GM21367 (cell line): Measurements from ENCODE around the gene TBC1D22A.

Experiments
- ATAC-seq: cut with Tn5 transposase; IDR thresholded peaks from one replicate; pipeline ENCODE4 v1.9.1; 2021; ENCODE audit not compliant: unreplicated experiment

The TBC1D22A gene

DNA sequence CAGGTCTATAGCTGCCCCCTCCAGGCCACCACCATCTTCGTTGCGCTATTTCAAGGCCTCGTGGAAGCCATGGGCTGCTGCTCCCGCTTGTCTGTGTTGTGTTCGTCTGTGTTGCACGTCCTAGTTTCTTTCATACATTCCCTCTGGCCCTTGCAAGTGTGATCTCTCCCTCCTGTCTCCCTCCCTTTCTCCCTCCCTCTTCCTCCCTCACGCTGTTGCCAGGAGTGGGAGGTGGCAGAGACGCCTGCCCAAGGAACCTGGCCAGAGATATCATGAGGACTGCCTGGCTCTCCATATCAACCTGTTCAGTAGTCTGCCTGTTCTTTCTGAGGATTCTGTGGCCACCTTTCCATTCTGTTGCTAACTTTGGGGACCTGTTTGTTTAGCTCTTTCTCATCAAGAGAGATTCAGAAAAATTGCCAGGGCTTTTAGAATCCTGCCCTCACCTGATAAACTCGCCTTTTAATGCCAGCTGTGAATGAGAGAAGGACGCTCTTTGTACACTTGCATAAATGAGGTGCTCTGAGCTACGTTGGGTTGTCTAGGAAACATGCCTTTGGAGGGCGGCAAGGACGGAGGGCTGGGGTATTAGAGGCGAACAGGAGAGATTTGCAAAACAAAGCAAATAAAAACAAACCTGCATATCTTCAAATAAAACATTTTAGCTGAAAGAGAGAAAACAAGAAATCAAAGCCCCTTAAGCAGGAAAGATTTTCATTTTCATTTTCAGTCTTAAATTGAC is 185.2 kb downstream of the TBC1D22A start:
- no peak for ATAC-seq

DNA sequence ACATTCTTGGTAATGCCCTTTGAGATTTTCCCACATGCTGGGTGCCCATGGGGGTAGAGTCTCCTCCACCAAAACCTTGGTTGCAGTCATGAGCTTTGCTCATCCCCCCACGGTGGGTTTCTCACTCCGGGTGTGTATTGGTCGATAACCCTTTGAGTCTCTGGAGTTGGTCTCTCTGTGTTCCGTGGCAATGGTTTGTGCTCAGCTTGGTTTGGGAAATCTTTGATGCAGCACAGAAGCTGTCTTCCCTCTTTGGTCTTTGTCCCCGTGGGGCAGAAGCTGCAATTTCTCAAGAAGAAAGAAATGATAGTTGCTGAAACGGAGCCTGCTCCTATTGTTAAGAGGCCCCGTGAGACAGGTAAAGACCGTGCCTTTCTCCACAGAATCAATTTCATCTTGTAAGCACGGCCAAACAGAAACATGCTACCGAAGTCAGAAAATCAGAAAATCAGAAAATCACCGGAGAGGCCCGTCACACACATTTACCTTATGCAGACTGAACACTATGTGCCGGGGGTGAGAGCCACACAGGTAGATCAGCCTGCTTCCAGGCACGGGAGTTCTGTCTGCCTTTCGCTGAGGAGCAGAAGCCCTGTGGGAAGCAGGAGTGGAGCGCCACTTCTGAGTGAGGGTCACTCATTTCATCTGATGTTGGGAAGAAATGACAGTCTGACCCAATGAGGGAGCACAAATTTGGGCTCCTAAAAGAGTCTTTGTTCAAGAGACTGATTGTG is 186.1 kb downstream of the TBC1D22A start:
- no peak for ATAC-seq

DNA sequence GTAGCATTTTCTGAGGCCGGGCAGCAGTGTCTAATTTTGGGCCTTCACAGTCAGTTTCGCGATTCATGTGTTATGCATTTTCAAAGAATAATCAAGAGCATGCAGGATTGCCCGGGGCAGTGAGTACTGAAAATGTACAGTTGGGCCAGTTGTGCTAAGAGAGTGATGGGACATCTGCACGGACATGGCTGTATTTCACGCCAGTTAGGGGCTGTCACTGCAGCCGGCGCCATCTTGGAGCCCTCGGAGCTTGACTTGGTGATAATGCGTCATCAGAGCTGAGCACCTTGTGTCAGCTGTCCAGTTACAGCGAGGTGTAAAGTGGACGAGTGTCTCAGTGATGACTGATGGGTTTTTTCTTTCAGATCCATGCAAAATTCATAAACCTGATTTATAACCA is 188.9 kb downstream of the TBC1D22A start:
- no peak for ATAC-seq

DNA sequence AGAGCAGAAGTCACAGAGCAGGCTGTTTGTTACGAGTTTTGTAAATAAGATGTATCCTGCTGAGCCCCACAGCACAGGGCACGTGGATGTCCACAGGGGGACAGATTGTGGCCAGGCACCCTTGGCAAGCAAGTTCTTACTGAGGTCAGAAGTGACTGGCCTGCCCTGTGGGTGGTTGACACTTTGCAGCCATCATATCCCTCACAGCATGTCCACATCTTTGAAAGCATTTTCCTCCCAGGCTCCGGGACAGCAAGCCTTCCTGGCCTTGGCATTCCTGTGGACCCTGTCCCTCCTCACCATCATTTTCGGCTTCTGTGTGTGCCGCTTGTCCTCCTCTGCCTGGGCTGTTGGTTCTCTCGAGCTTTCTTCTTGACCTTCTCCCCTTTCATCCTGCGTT is 189.5 kb downstream of the TBC1D22A start:
- ATAC-seq, result no peak

DNA sequence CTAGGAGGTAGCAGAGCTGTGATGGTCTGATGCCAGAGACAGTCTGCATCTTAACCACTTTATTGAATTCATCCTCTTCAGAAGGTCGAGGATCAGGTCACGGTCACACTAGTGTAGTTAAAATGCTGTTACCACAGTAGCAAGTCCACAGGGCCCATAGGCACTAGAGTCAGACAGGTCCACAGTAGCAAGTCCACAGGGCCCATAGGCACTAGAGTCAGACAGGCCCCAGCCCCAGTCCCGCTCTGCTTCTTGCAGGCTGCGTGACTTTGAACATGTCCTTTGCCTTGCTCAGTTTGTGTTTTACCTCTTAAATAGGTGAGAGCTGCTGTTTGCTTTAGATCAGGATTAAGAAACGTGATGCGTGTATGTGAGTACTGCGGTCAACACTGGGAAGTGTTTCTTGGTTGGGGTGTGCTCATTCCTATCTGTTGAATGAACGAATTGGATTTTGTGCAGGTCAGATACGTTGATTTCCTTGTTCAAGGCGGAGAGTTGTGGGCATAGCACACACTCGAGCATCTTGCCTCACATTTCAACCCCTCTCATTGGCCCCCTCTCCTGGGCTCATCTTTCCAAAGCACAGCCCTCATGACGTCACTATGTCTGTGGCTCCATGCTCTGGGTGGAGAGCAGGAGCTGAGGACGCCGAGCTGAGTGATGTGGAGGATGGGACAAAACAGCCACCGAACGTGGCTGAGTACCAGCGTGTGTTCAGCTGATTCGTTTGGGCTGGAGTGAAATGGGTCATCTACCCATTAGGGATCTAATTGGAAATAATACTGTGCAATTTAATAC is 191.7 kb downstream of the TBC1D22A start:
- no peak for ATAC-seq

DNA sequence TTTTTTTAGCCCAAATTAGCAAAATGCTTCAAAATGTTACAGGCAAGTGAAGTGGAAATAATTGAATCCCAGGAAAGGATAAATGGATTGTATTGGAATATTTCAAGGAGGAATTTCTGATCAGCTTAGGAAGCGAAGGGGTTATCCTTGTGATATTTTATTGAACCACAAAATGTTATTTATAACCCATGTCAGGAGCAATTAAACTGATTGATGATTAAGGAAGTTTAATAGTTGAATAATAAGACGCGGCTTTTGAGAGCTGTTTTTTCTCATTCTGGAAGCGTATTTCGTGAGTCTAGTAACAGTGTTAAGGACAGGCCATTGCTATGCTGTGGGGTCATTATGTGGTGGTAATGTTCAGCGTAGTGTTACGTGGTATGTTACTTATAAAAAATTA is 192.3 kb downstream of the TBC1D22A start:
- no peak for ATAC-seq

DNA sequence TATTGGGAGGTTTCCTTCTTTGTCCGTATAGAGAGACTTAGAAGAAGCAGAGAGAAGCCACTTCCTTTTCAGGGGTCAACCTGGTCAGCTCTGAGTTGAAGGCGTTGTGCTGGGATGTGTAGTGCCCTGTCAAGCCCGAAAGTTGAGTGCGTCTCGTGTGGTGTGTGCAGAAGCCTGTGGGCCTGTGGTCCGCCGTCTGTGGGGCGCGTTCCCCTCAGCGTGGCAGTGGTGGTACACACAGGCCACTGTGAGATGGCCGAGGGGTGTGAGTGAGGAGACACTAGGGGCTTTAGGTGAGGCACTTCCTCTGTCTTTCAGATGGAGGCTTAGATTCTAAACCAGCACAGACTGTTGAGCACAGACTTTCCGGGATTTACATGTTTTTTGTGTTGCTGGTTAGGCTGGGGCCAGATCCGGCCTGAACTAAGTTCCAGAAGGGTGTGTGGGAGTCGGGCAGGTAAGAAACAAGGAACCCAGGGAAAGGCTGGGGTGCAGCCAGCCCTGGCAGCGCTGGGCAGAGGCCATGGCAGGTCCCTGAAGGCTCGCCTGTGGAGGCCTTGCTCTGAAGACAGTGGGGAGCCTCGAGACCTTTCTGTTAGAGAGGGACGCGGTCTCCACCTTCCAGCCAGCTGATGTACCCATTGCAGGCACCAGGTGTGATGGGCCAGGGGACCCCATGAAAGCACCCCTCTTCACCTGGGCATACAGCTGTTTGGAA is 194.2 kb downstream of the TBC1D22A start:
- ATAC-seq, result no peak

DNA sequence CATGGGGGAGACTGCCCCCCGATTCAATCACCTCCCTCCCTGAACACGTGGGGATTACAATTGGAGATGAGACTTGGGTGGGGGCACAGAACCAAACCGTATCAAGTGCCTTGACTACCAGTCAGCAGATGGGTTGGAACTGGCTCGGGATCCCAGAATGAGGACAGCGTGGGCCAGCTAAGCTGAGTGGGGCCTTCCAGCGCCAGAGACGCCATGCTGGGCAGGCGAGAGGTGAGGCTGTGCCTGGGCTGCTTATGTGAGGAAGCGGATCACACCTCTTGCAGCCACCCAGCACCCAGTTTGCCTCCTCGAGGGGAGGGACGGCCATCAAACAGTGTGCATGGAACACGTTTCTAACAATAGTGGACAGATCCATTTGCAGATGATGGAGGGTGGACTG is 195.1 kb downstream of the TBC1D22A start:
- no peak for ATAC-seq

DNA sequence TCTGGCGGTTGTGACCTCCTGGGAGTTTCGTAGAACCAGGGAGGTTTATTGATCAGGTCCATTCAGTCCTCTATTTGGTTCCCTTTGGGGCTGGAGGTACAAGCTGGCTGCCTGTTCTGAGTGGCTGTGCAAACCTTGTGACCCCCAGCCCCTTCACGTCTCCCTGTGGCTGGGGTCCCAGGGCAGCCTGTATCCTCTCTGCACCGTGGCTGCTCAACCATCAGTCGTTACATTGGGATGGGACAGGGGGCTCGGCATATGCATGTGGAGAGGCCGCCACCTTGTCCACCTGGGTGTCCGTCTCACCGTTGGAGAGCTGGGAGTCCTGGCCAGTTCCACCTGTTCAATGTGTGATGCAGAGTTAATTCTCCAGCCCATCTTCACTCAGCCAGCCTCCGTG is 195.7 kb downstream of the TBC1D22A start:
- ATAC-seq, result no peak

DNA sequence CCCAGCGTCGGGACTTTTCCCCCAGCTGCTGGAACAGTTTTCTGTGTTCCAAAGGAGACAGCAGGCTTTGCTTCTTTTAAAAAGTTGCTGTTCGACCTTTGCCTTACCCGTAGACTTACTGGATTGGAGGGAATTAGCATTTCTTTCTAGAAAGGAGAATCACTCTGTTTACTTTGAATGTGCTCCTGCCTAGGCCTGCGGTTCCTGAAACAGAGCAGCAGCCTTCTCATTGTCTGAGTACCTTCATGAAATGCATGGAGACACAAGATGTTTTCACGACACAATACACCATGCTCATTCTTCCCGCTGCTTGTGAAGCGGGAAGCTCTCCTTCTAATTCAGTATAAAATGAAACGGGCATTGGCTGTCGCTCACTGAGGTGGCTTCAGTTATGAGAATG is 196.2 kb downstream of the TBC1D22A start:
- no peak for ATAC-seq

DNA sequence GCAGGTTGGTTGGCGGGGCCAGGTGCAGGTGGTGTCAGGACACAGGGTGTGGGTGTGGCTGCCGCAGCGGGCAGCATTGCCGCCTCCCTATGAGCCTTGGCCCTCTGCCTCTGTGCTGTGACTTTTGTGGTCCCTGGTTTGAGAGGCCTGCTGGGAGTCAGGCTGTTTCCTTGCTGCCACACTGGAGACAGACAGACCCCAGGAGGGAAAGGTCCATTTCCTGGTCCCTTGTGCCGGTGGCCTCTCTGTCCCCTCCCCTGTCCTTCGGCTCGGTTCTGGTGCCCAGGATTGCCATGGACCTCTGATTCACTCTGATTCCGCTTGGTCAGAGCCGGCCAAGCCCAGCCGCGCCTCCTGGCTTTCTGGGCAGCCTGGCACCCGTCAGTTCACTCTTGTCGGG is 196.9 kb downstream of the TBC1D22A start:
- ATAC-seq, result no peak

DNA sequence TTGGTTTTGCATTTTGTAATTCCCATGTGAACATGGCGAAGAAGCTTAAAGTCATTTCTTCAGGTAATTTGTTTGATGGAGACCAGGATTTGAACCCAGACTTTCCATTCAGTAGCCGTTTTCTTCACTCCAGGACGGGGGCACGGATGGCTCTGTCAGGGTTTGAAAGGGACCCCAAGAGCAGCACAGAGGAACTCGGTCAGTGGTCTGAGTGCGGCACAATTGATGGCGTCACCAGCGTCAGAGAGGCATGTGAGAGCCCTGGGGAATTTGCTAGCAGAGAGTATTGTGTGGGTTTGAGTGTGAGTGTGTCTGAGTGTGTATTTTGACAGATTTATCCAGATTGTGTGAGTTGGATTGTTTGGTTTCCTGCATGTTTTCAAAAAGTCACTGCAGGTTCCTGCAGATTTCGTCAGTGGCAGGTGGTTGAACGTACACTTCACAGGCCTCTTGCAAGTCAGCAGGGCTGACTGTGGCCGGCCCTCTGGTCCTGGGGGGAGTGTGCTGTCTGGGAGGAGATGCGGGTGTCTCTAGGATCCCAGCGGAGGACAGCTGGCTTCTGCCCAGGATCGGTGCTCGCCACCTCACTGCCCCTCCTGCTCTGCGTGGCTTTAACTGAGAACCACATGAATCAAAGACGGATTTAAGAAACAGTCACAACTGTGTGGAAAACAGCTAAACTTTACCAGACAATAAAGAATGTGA is 199.3 kb downstream of the TBC1D22A start:
- ATAC-seq, result no peak

DNA sequence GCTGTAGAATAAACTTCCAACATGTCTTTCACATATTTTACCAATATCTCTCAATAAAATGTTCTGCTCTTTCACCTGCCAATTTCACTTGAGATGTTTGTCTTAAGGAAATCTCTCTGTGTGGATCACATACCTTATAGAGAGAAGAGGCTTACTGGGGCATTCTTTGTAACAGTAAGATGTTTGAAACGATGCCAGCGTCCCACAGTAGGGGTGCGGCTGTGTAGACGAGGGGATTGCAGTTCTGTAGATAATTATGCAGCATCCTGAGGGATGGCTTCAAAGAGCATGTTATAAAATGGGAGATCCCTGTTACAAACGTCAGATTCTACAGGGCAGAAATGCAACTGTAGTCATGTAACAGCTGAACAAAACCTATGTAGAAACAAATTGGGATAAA is 200.0 kb downstream of the TBC1D22A start:
- ATAC-seq, result no peak

DNA sequence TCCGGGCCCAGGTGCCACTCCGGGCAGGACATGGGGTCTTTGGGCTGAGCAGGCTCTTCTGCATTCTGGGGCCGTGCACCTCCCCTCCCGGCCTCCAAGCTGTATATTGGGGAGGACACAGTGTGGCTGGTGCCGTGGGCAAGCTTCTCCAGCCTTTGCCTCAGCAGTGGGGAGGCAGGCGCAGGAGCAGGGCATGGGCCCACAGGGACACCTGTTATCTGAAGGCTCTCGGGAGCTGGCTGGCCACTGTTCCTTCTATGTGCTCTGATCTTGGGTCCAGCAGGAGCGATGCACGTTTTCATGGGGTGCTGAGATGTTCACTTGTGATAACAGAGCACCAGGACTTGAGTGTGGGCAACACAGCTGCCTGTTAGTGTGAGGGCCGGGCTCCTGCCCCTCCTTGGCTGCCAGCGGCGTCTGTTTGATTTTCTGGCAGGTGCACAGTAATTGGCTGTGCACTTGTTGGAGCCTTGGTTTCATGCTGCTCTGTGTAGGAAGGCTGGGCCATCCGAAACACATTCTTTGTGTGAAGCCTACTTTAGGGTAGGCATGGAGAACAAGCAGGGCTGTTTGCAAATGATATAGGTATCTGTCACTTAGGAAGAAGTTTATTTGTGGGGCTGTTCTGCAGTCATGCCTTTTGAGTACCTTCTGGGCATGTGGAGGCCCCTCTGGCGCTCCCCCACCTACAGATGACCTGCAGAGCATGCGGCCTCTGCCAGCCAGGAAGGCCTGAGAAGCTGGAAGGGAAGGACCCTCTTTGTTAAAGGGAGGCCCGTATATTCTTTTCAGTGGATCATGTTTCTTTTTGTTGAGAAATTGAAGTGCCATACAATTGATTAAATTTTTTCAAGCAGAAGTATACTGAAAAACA is 201.5 kb downstream of the TBC1D22A start:
- ATAC-seq, result no peak

DNA sequence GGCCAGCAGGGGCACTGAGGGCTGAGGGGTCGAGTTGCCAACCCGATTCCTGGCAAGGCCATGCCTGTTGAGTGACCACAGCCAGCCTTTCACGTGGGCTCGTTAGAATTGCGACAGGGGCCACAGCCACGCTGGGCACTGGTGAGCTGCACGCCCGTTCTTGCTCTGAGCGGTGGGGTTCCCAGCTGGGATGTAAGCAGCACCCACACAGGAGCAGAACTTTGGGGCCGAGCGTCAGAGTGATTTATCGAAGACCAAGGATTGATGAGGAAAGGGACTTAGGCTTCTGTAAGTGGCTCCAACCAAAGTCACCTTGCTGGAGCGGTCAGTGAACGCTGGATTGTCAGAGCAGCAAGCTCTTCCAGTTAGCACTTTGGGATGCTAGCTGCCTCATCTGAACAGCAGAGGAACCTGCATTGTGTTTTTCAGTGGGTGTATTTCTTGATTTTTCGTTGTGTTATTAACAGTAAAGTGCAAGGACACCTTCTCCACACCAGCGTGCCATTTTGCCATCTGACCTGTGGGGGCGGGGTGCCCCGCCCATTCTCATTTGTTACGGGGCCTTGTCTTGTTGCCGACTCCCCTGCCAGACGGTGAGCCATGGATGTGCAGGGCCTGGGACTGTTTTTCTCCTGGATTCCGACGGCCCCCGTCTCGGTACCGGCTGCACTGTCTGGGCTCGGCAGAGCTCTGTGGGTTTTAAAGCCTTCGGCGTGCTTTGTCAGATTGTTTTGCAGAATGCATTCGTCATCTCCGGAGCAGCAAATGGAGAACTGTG is 202.5 kb downstream of the TBC1D22A start:
- ATAC-seq, result no peak

DNA sequence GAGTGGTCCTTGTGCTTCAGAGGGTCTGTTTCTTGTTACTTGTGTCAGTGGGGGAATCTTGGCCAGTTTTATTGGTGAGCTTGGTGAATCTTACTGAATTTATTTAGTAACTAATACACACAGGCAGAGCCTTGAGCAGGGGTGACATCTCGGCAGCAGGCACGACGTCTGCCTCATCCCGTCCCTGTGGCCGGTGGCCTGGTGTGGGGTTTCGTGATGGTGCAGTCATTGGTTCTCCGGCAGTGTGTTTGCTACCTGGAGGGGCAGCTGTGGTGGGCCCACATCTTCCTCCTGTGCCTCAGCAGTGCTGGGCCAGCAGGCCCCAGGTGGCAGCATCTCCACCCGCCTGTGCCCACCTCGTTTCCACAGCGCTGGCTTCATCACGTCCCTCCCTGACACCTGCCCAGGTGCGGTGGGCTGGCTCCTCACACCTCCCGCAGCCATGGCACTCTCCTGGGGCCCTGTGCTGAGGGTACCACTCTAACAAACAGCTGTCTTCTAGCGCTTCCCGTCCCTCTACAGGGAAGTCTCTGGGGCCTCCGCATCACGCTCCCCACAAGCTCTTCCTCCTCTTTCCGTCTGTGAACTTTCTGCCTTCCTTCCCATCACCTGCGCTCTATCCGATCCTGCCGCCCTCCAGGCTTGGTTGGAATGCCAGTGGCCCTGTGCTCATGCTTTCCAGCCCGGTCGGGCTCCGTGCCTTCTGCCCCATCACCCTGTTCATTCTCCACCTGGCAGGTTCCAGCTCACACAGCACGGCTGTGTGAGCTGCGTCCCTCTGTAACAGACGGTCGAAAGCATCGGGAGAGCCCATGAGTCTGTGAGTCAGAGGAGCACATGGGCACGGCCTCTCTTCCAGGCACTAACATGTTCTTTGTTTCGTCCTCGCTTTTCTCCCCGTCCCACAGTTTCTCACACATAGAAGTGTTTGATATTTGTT is 203.4 kb downstream of the TBC1D22A start:
- no peak for ATAC-seq

DNA sequence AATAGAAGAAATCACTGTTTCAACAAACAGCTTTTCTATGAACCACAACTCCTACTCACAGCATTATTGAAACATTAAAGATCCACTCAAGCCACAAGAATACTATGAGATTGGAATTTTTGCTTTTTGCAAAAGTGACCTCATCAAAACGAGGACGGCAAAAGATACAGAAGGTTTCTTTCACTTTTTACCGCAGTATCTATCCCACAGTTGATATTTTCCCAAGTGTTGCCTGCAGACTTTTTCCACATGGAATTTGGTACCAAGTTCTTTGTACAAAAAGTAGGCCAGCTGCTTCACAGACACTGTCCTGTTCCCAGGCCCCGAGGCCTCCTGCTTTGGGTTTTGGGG is 204.0 kb downstream of the TBC1D22A start:
- ATAC-seq, result no peak

DNA sequence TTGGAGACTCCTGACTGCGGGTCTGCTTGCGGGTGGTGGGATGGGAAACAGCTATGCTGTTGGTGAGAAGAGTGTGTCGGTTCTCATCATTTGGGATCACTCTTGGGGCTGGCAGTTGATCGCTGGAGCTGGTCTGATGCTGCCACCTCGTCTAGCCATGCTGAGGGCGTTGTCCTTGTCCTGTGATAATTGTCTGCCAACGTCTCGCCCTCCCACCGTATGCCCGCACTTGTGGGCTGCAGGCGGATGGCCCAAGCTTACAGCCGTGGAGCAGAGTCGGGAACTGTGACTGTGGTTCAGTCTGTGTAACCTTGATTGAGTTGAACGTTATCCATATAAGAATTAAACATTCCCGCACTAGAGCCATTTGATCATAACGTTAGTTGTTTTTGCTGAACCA is 204.4 kb downstream of the TBC1D22A start:
- ATAC-seq, result no peak
